ENCODE data around the gene BAIAP2.

Gene BAIAP2

GRCh38 chr17:81039854-81040758 lies 5.2 kb downstream of the BAIAP2 start:
- no peak for TF ChIP-seq CTCF (IDR thresholded peaks at IDR 0.05)
- no peak for DNase-seq (ENCODE audit: low spot score)
- no peak overlapping the region for H3K4me3 ChIP-seq
- H3K27ac ChIP-seq: no peak overlapping the region

GRCh38 chr17:81040791-81041337 lies 5.9 kb downstream of the BAIAP2 start:
- H3K4me3 ChIP-seq: no peak overlapping the region
- DNase-seq (ENCODE audit: low spot score): no peak
- H3K27ac ChIP-seq: no peak overlapping the region
- TF ChIP-seq CTCF (IDR thresholded peaks at IDR 0.05): no peak

- no peak for TF ChIP-seq CTCF (IDR thresholded peaks at IDR 0.05)
- Histone ChIP-seq H3K27ac (no peak overlapping the region), H3K4me3 (no peak overlapping the region)
- no peak for DNase-seq (ENCODE audit: low spot score)
Measured at GRCh38 chr17:81042606-81043005, 7.7 kb downstream of the BAIAP2 start.

- no peak overlapping the region for H3K4me3 ChIP-seq
- H3K27ac ChIP-seq: peak overlapping the region in 1 of 2 donors; percentile 72
- no peak for TF ChIP-seq CTCF (IDR thresholded peaks at IDR 0.05)
- no peak for DNase-seq (ENCODE audit: low spot score)
Measured at GRCh38 chr17:81043319-81043724, 8.4 kb downstream of the BAIAP2 start.

GRCh38 chr17:81043725-81044427 lies 8.9 kb downstream of the BAIAP2 start:
- no peak for DNase-seq (ENCODE audit: low spot score)
- peak overlapping the region; percentile 57 for H3K4me3 ChIP-seq
- no peak for TF ChIP-seq CTCF (IDR thresholded peaks at IDR 0.05)

GRCh38 chr17:81044428-81044763 lies 9.4 kb downstream of the BAIAP2 start:
- peak overlapping the region; percentile 6 to 72 for H3K27ac ChIP-seq
- H3K4me3 ChIP-seq: peak overlapping the region; percentile 57
- TF ChIP-seq CTCF (IDR thresholded peaks at IDR 0.05): no peak
- DNase-seq (ENCODE audit: low spot score): no peak

More at GRCh38 chr17:81043725-81044427, 8.9 kb downstream of the BAIAP2 start:
- peak overlapping the region; percentile 6 to 72 for H3K27ac ChIP-seq

Measured in coronary artery (tissue), 2 donors.